ENCODE data around the gene SAP130.

SAP130 gene

GRCh38 chr2:128012698-128013097, 15.2 kb downstream of the SAP130 start:
- no peak for DNase-seq (ENCODE audit: low read depth, low spot score)
- Histone ChIP-seq H3K9me3 (ENCODE audit: low read depth, low read length) (no peaks in the 10 kb centered on the region), H3K36me3 (ENCODE audit: insufficient read depth, low read length) (peaks cover 92% of the 10 kb centered on the region), H3K4me3 (no peak overlapping the region), H3K27ac (no peak overlapping the region), H3K9ac (ENCODE audit: insufficient read length) (no peak overlapping the region)
- TF ChIP-seq POLR2AphosphoS5 (IDR thresholded peaks at IDR 0.05; ENCODE audit: borderline replicate concordance, low read depth, low read length) (no peak), FOXP2 (optimal IDR thresholded peaks at IDR 0.05; ENCODE audit: control extremely low read depth, extremely low read length, insufficient read depth) (no peak)

GRCh38 chr2:128008074-128008672, 19.7 kb downstream of the SAP130 start:
- no peak overlapping the region for H3K27ac ChIP-seq
- no peak for DNase-seq (ENCODE audit: low read depth, low spot score)
- no peaks in the 10 kb centered on the region for H3K9me3 ChIP-seq (ENCODE audit: low read depth, low read length)
- no peak overlapping the region for H3K4me3 ChIP-seq
- H3K36me3 ChIP-seq (ENCODE audit: insufficient read depth, low read length), result peaks cover 83% of the 10 kb centered on the region
- H3K9ac ChIP-seq (ENCODE audit: insufficient read length), result no peak overlapping the region
- no peak for TF ChIP-seq POLR2AphosphoS5 (IDR thresholded peaks at IDR 0.05; ENCODE audit: borderline replicate concordance, low read depth, low read length)
- TF ChIP-seq FOXP2 (optimal IDR thresholded peaks at IDR 0.05; ENCODE audit: control extremely low read depth, extremely low read length, insufficient read depth), result no peak
- TF ChIP-seq EZH2 (IDR thresholded peaks at IDR 0.05), result no peak

- no peak for TF ChIP-seq POLR2AphosphoS5 (IDR thresholded peaks at IDR 0.05; ENCODE audit: borderline replicate concordance, low read depth, low read length)
- TF ChIP-seq EZH2 (IDR thresholded peaks at IDR 0.05), result no peak
- no peak for TF ChIP-seq FOXP2 (optimal IDR thresholded peaks at IDR 0.05; ENCODE audit: control extremely low read depth, extremely low read length, insufficient read depth)
- no peak for DNase-seq (ENCODE audit: low read depth, low spot score)
- no peak overlapping the region for H3K4me3 ChIP-seq
- H3K9me3 ChIP-seq (ENCODE audit: low read depth, low read length), result no peaks in the 10 kb centered on the region
- H3K9ac ChIP-seq (ENCODE audit: insufficient read length), result no peak overlapping the region
- H3K36me3 ChIP-seq (ENCODE audit: insufficient read depth, low read length), result peaks cover 73% of the 10 kb centered on the region
- H3K27ac ChIP-seq, result no peak overlapping the region
These were observed 23.4 kb downstream of the SAP130 start for GRCh38 chr2:128004509-128004908.

GRCh38 chr2:128003463-128003862, 24.4 kb downstream of the SAP130 start:
- H3K9ac ChIP-seq (ENCODE audit: insufficient read length), result no peak overlapping the region
- H3K27ac ChIP-seq, result no peak overlapping the region
- no peak for TF ChIP-seq EZH2 (IDR thresholded peaks at IDR 0.05)
- TF ChIP-seq FOXP2 (optimal IDR thresholded peaks at IDR 0.05; ENCODE audit: control extremely low read depth, extremely low read length, insufficient read depth), result no peak
- TF ChIP-seq POLR2AphosphoS5 (IDR thresholded peaks at IDR 0.05; ENCODE audit: borderline replicate concordance, low read depth, low read length), result no peak
- no peaks in the 10 kb centered on the region for H3K9me3 ChIP-seq (ENCODE audit: low read depth, low read length)
- no peak for DNase-seq (ENCODE audit: low read depth, low spot score)
- H3K4me3 ChIP-seq, result no peak overlapping the region
- peaks cover 72% of the 10 kb centered on the region for H3K36me3 ChIP-seq (ENCODE audit: insufficient read depth, low read length)

GRCh38 chr2:127996160-127996559, 31.7 kb downstream of the SAP130 start:
- Histone ChIP-seq H3K4me3 (no peak overlapping the region), H3K9ac (ENCODE audit: insufficient read length) (no peak overlapping the region), H3K27ac (no peak overlapping the region), H3K9me3 (ENCODE audit: low read depth, low read length) (no peaks in the 10 kb centered on the region), H3K36me3 (ENCODE audit: insufficient read depth, low read length) (peaks cover 74% of the 10 kb centered on the region)
- TF ChIP-seq EZH2 (IDR thresholded peaks at IDR 0.05) (no peak), POLR2AphosphoS5 (IDR thresholded peaks at IDR 0.05; ENCODE audit: borderline replicate concordance, low read depth, low read length) (no peak), FOXP2 (optimal IDR thresholded peaks at IDR 0.05; ENCODE audit: control extremely low read depth, extremely low read length, insufficient read depth) (no peak)
- no peak for DNase-seq (ENCODE audit: low read depth, low spot score)

GRCh38 chr2:127995725-127996124, 32.1 kb downstream of the SAP130 start:
- Histone ChIP-seq H3K4me3 (no peak overlapping the region), H3K9me3 (ENCODE audit: low read depth, low read length) (no peaks in the 10 kb centered on the region), H3K27ac (no peak overlapping the region), H3K9ac (ENCODE audit: insufficient read length) (no peak overlapping the region), H3K36me3 (ENCODE audit: insufficient read depth, low read length) (peaks cover 70% of the 10 kb centered on the region)
- TF ChIP-seq EZH2 (IDR thresholded peaks at IDR 0.05) (no peak), POLR2AphosphoS5 (IDR thresholded peaks at IDR 0.05; ENCODE audit: borderline replicate concordance, low read depth, low read length) (no peak), FOXP2 (optimal IDR thresholded peaks at IDR 0.05; ENCODE audit: control extremely low read depth, extremely low read length, insufficient read depth) (no peak)
- no peak for DNase-seq (ENCODE audit: low read depth, low spot score)

- H3K36me3 ChIP-seq (ENCODE audit: insufficient read depth, low read length), result peaks cover 63% of the 10 kb centered on the region
- H3K27ac ChIP-seq, result no peak overlapping the region
- no peaks in the 10 kb centered on the region for H3K9me3 ChIP-seq (ENCODE audit: low read depth, low read length)
- H3K4me3 ChIP-seq, result no peak overlapping the region
- H3K9ac ChIP-seq (ENCODE audit: insufficient read length), result no peak overlapping the region
- no peak for TF ChIP-seq FOXP2 (optimal IDR thresholded peaks at IDR 0.05; ENCODE audit: control extremely low read depth, extremely low read length, insufficient read depth)
- TF ChIP-seq EZH2 (IDR thresholded peaks at IDR 0.05), result no peak
- no peak for TF ChIP-seq POLR2AphosphoS5 (IDR thresholded peaks at IDR 0.05; ENCODE audit: borderline replicate concordance, low read depth, low read length)
- no peak for DNase-seq (ENCODE audit: low read depth, low spot score)
These were observed 34.2 kb downstream of the SAP130 start for GRCh38 chr2:127993659-127994058.

- Histone ChIP-seq H3K9ac (ENCODE audit: insufficient read length) (no peak overlapping the region), H3K36me3 (ENCODE audit: insufficient read depth, low read length) (peaks cover 61% of the 10 kb centered on the region), H3K9me3 (ENCODE audit: low read depth, low read length) (no peaks in the 10 kb centered on the region), H3K4me3 (no peak overlapping the region), H3K27ac (no peak overlapping the region)
- TF ChIP-seq POLR2AphosphoS5 (IDR thresholded peaks at IDR 0.05; ENCODE audit: borderline replicate concordance, low read depth, low read length), result no peak
- no peak for TF ChIP-seq FOXP2 (optimal IDR thresholded peaks at IDR 0.05; ENCODE audit: control extremely low read depth, extremely low read length, insufficient read depth)
- no peak for TF ChIP-seq EZH2 (IDR thresholded peaks at IDR 0.05)
- DNase-seq (ENCODE audit: low read depth, low spot score), result no peak
These were observed 36.1 kb downstream of the SAP130 start for GRCh38 chr2:127991742-127992141.

- H3K4me3 ChIP-seq, result no peak overlapping the region
- no peak overlapping the region for H3K9ac ChIP-seq (ENCODE audit: insufficient read length)
- TF ChIP-seq FOXP2 (optimal IDR thresholded peaks at IDR 0.05; ENCODE audit: control extremely low read depth, extremely low read length, insufficient read depth) (no peak), EZH2 (IDR thresholded peaks at IDR 0.05) (no peak), POLR2AphosphoS5 (IDR thresholded peaks at IDR 0.05; ENCODE audit: borderline replicate concordance, low read depth, low read length) (no peak)
- no peak for DNase-seq (ENCODE audit: low read depth, low spot score)
- H3K36me3 ChIP-seq (ENCODE audit: insufficient read depth, low read length), result peaks cover 67% of the 10 kb centered on the region
- H3K27ac ChIP-seq, result no peak overlapping the region
- no peaks in the 10 kb centered on the region for H3K9me3 ChIP-seq (ENCODE audit: low read depth, low read length)
These were observed 41.2 kb downstream of the SAP130 start for GRCh38 chr2:127986548-127987079.
